Astrocyte of the hippocampus (primary cell): ENCODE data around the gene NR1D2.

Experiments used
- DNase-seq: peaks from one replicate; pipeline ENCODE4 v3.0.0; 2011; ENCODE audit warnings: low read depth, low spot score

NR1D2 gene

GRCh38 chr3:23931597-23931996, 13.5 kb upstream of the NR1D2 start:
- no peak for DNase-seq

- no peak for DNase-seq
Measured at GRCh38 chr3:23932571-23932970, 12.5 kb upstream of the NR1D2 start.

GRCh38 chr3:23934253-23934652, 10.8 kb upstream of the NR1D2 start:
- DNase-seq, result no peak

GRCh38 chr3:23937296-23937695, 7.8 kb upstream of the NR1D2 start:
- DNase-seq, result no peak

GRCh38 chr3:23938688-23939087, 6.4 kb upstream of the NR1D2 start:
- DNase-seq, result no peak

GRCh38 chr3:23940775-23941174, 4.3 kb upstream of the NR1D2 start:
- DNase-seq, result no peak

- DNase-seq, result no peak
Measured at GRCh38 chr3:23941440-23941839, 3.6 kb upstream of the NR1D2 start.

GRCh38 chr3:23942546-23942945, 2.5 kb upstream of the NR1D2 start:
- DNase-seq, result no peak

GRCh38 chr3:23944007-23944783, 891 bp upstream of the NR1D2 start:
- DNase-seq, result peak; percentile 24

- DNase-seq, result no peak
Measured at GRCh38 chr3:23945663-23945912, 502 bp downstream of the NR1D2 start.

GRCh38 chr3:23945913-23946687, 1.0 kb downstream of the NR1D2 start:
- DNase-seq, result peak; percentile 99

GRCh38 chr3:23948761-23949160, 3.7 kb downstream of the NR1D2 start:
- DNase-seq, result no peak

GRCh38 chr3:23949784-23950183, 4.7 kb downstream of the NR1D2 start:
- peak; percentile 52 for DNase-seq

- no peak for DNase-seq
Measured at GRCh38 chr3:23950293-23950692, 5.2 kb downstream of the NR1D2 start.

- no peak for DNase-seq
Measured at GRCh38 chr3:23952646-23953045, 7.6 kb downstream of the NR1D2 start.

GRCh38 chr3:23953523-23953922, 8.4 kb downstream of the NR1D2 start:
- DNase-seq, result no peak

- no peak for DNase-seq
Measured at GRCh38 chr3:23954144-23954543, 9.1 kb downstream of the NR1D2 start.

- DNase-seq, result no peak
Measured at GRCh38 chr3:23956701-23957100, 11.6 kb downstream of the NR1D2 start.

GRCh38 chr3:23959135-23959900, 14.2 kb downstream of the NR1D2 start:
- peak; percentile 76 for DNase-seq

- DNase-seq, result no peak
Measured at GRCh38 chr3:23960649-23961048, 15.6 kb downstream of the NR1D2 start.

GRCh38 chr3:23961066-23961465, 16.0 kb downstream of the NR1D2 start:
- DNase-seq, result no peak

GRCh38 chr3:23961913-23962312, 16.8 kb downstream of the NR1D2 start:
- DNase-seq, result no peak
